Tibial nerve (tissue), 4 donors: ENCODE measurements around the gene DIPK2A. TPM values are rescaled to one million over a fixed set of nuclear protein-coding genes. Genes with fewer than 3 reads are reported as not detected.

ENCODE experiments used
- DNase-seq, 2 donors: peaks; one replicate each; pipeline ENCODE4 v3.0.0-alpha.2; 2019; ENCODE audit warnings: low spot score in 2 of 2
- H3K27ac ChIP-seq, 4 donors: fragments of 200-600 bp; sonication (generic) in 3 of 4; one replicate each; pipeline ENCODE4 v1.5.1; 2017 to 2019; ENCODE audit warnings: mild to moderate bottlenecking in 1 of 4
- H3K27me3 ChIP-seq, 2 donors: fragments of 200-600 bp; sonication (generic) in 1 of 2; one replicate each; pipeline versions ENCODE4 v1.5.1 to v1.6.0; 2017 to 2019
- H3K36me3 ChIP-seq, 3 donors: fragments of 200-600 bp; sonication (generic); one replicate each; pipeline ENCODE4 v1.5.1; 2018 to 2019
- H3K4me1 ChIP-seq, 4 donors: fragments of 200-600 bp; sonication (generic) in 3 of 4; one replicate each; pipeline ENCODE4 v1.5.1; 2017 to 2019
- H3K4me3 ChIP-seq, 4 donors: fragments of 200-600 bp; sonication (generic) in 3 of 4; one replicate each; pipeline ENCODE4 v1.5.1; 2017 to 2019; ENCODE audit warnings: mild to moderate bottlenecking in 1 of 4, moderate library complexity in 1 of 4
- H3K9me3 ChIP-seq, 4 donors: fragments of 200-600 bp; sonication (generic) in 3 of 4; one replicate each; pipeline ENCODE4 v1.5.1; 2017 to 2019
- CTCF ChIP-seq, 5 experiments: fragments of 200-600 bp in 3 of 5; fragments of 450-650 bp in 2 of 5; sonication (generic) in 3 of 5; IDR thresholded peaks; one replicate each; pipeline ENCODE4 v1.5.1; 2016 to 2019; ENCODE audit warnings: antibody characterized with exemption in 5 of 5, mild to moderate bottlenecking in 3 of 5, moderate library complexity in 2 of 5
- EP300 ChIP-seq, 2 donors: sonication (generic); formaldehyde crosslinking; IDR thresholded peaks; one replicate each; pipeline ENCODE4 v1.6.1; 2017; ENCODE audit warnings: antibody characterized with exemption in 2 of 2, mild to moderate bottlenecking in 1 of 2
- POLR2A ChIP-seq, 2 donors: fragments of 450-650 bp; IDR thresholded peaks; one replicate each; pipeline ENCODE4 v1.6.1; 2017; ENCODE audit warnings: antibody characterized with exemption in 2 of 2, mild to moderate bottlenecking in 2 of 2, moderate library complexity in 2 of 2
- WGBS, 2 donors: methylation state at CpG; one replicate each; pipeline ENCODE4 v1.1.5; 2018; 5-methylcytosine and 5-hydroxymethylcytosine counted together
- total RNA-seq, 4 donors: library from RNA; depleted of rRNA; stranded (reverse); fragments of >200 nt; gene quantifications; one replicate each; pipeline ENCODE4 v1.1.0, GENCODE V29; 2016

DIPK2A gene
- total RNA-seq = 10 to 100 TPM; 24.7 to 42.2 (median 34.2) TPM

- H3K4me3 ChIP-seq = peak within 1 kb of the TSS; percentile 69 to 98 (median 88)
- H3K9me3 ChIP-seq = no peaks in the 10 kb centered on the region
- no peaks in the 10 kb centered on the region for H3K36me3 ChIP-seq
- peak; percentile 94 to 95 for DNase-seq
- H3K4me1 ChIP-seq = peaks cover 0 to 31% (median 8%) of the 10 kb centered on the region in 4 donors
- H3K27ac ChIP-seq = peak within 1 kb of the TSS; percentile 94 to 100 (median 96)
- no peaks in the 10 kb centered on the region for H3K27me3 ChIP-seq
- WGBS, 2 donors = 0 to 1% methylated on average over 61 to 70 of the region's 71 CpGs
- TF ChIP-seq CTCF (IDR thresholded peaks at IDR 0.05) (peak in 1 of 5 experiments; percentile 10), EP300 (IDR thresholded peaks at IDR 0.05) (peak; percentile 42 to 97), POLR2A (IDR thresholded peaks at IDR 0.05) (peak; percentile 91 to 94)
Measured at GRCh38 chr3:143971359-143972154, at the start of gene DIPK2A. Gene DIPK2A (plus strand): TSS chr3:143971823. CDS start chr3:143972333, 510 bp downstream.

- Histone ChIP-seq H3K27me3 (no peaks in the 10 kb centered on the region), H3K4me1 (no peaks in the 10 kb centered on the region), H3K36me3 (no peaks in the 10 kb centered on the region), H3K27ac (no peak overlapping the region), H3K9me3 (no peaks in the 10 kb centered on the region), H3K4me3 (no peak overlapping the region)
- 77 to 82% methylated on average over 9 of the region's 9 CpGs for WGBS, 2 donors
- no peak for DNase-seq
- TF ChIP-seq EP300 (IDR thresholded peaks at IDR 0.05) = no peak
- TF ChIP-seq CTCF (IDR thresholded peaks at IDR 0.05) = no peak
- TF ChIP-seq POLR2A (IDR thresholded peaks at IDR 0.05) = no peak
Measured at GRCh38 chr3:143924522-143925285, 46.9 kb upstream of the DIPK2A start.

GRCh38 chr3:143928056-143928455, 43.6 kb upstream of the DIPK2A start:
- H3K27ac ChIP-seq = no peak overlapping the region
- TF ChIP-seq CTCF (IDR thresholded peaks at IDR 0.05) = no peak
- no peak for TF ChIP-seq POLR2A (IDR thresholded peaks at IDR 0.05)
- no peak for TF ChIP-seq EP300 (IDR thresholded peaks at IDR 0.05)
- no peaks in the 10 kb centered on the region for H3K36me3 ChIP-seq
- H3K9me3 ChIP-seq = no peaks in the 10 kb centered on the region
- H3K4me1 ChIP-seq = no peaks in the 10 kb centered on the region
- 83 to 100% methylated on average over 1 of the region's 1 CpG for WGBS, 2 donors
- no peaks in the 10 kb centered on the region for H3K27me3 ChIP-seq
- DNase-seq = no peak
- H3K4me3 ChIP-seq = no peak overlapping the region

GRCh38 chr3:143928541-143929255, 42.9 kb upstream of the DIPK2A start:
- Histone ChIP-seq H3K4me1 (no peaks in the 10 kb centered on the region), H3K27ac (no peak overlapping the region), H3K36me3 (no peaks in the 10 kb centered on the region), H3K27me3 (no peaks in the 10 kb centered on the region), H3K9me3 (peaks cover 0 to under 1% (median 0%) of the 10 kb centered on the region in 4 donors), H3K4me3 (no peak overlapping the region)
- WGBS, 2 donors = 70 to 75% methylated on average over 3 of the region's 3 CpGs
- DNase-seq = no peak
- no peak for TF ChIP-seq CTCF (IDR thresholded peaks at IDR 0.05)
